Measurements from ENCODE around the gene ABCC9.

ABCC9 gene

GRCh38 chr12:21940549-21941505, at the start of gene ABCC9:
TSS of gene ABCC9 (minus strand) at chr12:21941426. CDS start at chr12:21936674, 4,752 bp downstream.
- DNase-seq (ENCODE audit: low read depth in 2 of 2): no peak

GRCh38 chr12:21989819-21990412, 48.7 kb upstream of the ABCC9 start:
- DNase-seq (ENCODE audit: low read depth in 2 of 2): no peak

DNA sequence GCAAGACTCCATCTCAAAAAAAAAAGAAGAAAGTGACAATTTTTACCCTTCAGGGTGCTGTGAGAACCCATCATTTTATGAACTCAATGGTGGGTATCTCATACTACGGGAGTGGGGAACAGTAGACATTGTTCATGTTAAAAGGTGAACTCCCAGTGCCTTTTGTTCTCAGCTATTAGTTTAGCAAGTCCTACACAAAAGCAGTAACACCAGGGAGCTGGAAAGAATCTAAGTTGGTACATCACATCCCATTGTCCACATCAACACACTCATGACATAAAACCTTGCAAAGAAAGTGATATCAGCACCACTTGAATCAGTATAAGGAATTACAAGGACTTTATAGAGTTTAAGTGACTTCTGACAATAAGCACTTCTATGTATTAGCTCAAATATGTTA, 47.4 kb upstream of the ABCC9 start:
- DNase-seq (ENCODE audit: low read depth in 2 of 2): no peak

DNA sequence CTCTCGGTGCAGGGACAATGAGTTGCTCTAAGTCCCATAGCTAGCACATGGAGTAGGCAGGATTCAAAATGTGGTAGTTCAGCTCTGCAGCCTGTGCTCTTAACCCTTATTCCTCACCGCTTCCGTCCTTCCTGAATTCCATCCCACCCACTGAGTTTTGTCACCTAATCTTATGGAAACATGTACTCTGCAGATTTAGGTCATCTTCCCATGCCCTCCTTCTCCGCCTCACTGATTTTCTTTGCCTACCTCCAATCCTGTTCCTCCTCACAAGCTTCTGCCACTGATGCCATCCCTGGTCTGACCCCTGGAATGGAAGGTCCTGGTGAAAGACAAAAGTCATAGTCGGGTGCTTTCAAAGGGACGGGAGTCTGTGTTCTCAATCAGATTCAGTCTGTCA, 46.5 kb upstream of the ABCC9 start:
- no peak for DNase-seq (ENCODE audit: low read depth in 2 of 2)

DNA sequence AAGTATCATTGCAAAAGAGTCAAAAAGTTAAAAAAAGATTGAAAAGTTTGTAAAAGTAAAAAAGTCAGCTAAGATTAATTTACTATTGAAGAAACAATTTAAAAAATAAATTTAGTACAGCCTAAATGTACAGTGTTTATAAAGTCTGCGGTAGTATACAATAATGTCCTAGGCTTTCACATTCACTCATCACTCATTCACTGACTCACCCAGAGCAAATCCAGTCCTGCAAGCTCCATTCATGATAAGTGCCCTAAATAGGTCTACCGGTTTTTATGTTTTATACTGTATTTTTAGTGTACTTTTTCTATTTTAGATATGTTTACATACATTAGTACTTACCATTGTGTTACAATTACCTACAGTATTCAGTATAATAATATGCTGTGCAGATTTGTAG, 43.9 kb upstream of the ABCC9 start:
- DNase-seq (ENCODE audit: low read depth in 2 of 2): no peak

GRCh38 chr12:21984375-21984774, 43.1 kb upstream of the ABCC9 start:
- no peak for DNase-seq (ENCODE audit: low read depth in 2 of 2)

GRCh38 chr12:21983095-21983494, 41.9 kb upstream of the ABCC9 start:
- no peak for DNase-seq (ENCODE audit: low read depth in 2 of 2)

DNA sequence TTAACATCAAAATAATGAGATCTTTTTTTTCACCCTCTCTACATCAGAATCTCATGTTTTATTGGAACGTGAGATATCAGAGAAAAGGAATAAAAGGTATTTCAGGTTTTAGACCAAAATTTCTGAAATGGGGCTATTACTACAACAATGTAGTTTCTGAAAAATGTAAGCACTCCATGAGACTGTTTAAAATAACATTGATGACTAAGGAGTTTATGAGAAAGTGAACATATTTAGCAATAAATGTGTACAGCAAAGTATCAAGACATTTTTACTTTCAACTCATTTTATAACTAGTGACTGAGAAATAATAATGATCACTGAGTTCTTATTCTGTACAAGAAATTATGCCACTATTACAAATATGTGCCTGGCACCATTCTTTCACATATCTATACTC, 39.3 kb upstream of the ABCC9 start:
- DNase-seq (ENCODE audit: low read depth in 2 of 2): no peak

DNA sequence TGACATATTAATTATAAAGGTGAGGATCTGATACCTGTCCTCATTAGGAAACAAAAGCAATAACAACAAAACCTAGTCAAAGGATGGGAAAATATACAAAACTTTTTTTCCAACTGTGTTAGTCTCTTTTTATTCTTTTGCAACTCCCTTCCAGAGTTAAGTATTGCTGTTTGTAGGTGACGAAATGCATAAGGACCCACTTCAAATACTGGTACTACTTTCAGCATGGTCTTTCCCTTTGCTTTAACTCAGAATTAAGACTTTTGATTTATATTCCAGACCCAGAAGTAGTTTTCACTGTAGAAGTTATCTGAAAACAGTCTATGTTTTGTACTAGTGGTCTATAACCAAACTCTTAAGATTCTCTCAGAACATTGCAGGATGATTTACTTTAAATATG, 34.1 kb upstream of the ABCC9 start:
- no peak for DNase-seq (ENCODE audit: low read depth in 2 of 2)

GRCh38 chr12:21973221-21973620, 32.0 kb upstream of the ABCC9 start:
- no peak for DNase-seq (ENCODE audit: low read depth in 2 of 2)

- DNase-seq (ENCODE audit: low read depth in 2 of 2): no peak
These were observed 30.8 kb upstream of the ABCC9 start for GRCh38 chr12:21972055-21972454.

- DNase-seq (ENCODE audit: low read depth in 2 of 2): no peak
These were observed 30.1 kb upstream of the ABCC9 start for GRCh38 chr12:21971344-21971743.

DNA sequence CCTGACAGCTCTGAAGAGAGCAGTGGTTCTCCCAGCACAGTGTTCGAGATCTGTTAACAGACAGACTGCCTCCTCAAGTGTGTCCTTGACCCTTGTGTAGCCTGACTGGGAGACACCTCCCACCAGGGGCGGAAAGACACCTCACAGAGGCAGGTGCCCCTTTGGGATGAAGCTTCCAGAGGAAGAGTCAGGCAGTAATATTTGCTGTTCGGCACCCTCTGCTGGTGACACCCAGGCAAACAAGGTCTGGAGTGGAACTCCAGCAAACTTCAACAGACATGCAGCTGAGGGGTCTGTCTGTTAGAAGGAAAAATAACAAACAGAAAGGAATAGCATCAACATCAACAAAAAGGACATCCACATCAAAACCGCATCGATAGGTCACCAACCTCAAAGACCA, 21.6 kb upstream of the ABCC9 start:
- DNase-seq (ENCODE audit: low read depth in 2 of 2): no peak

GRCh38 chr12:21962236-21962635, 21.0 kb upstream of the ABCC9 start:
- DNase-seq (ENCODE audit: low read depth in 2 of 2): no peak

DNA sequence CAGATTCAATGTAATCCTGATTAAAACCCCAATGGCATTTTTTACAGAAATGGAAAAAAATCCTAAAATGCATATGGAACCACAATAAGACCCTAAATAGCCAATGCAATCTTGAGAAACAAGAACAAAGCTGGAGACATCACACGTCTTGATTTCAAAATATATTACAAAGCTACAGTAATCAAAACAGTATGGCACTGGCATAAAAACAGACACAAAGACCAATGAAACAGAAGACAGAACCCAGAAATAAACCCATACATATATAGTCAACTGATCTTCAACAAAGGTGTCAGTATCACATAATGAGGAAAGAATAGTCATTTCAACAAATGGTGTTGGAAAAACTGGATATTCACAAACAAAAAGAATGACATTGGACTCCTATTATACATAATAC, 9.4 kb upstream of the ABCC9 start:
- no peak for DNase-seq (ENCODE audit: low read depth in 2 of 2)

DNA sequence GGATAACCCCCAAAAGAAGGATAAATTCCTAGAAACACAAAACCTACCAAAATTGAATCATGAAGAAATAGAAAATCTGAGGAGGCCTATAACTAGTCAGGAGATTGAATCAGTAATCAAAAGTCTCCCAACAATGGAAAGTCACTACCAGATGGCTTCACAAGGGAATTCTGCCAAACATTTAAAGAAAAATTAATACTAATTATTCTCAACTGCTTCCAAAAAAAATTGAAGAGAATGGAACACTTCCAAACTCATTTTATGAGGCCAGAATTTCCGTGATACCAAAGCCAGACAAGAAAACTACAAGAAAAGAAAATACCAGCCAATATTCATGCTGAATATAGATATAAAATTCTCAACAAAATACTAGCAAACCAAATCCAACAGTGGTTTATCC, 7.8 kb upstream of the ABCC9 start:
- no peak for DNase-seq (ENCODE audit: low read depth in 2 of 2)

- DNase-seq (ENCODE audit: low read depth in 2 of 2): no peak
These were observed 5.8 kb upstream of the ABCC9 start for GRCh38 chr12:21946983-21947382.

DNA sequence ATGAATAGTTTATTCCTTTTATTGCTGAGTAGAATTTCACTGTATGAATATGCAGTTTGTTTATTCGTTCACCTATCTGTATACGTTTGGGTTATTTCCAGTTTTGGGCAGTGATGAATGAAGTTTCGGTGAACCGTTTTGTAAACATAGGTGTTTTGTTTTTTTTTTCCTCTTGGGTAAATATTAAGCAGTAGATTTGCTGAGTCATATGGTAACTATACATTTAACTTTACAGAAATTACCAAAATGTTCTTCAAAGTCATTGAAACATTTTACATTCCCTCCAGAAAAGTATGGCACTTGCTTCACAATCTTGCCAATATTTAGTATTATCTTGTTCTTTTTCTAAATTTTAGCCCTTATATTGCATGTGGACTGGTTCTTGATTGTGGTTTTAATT, 3.8 kb upstream of the ABCC9 start:
- no peak for DNase-seq (ENCODE audit: low read depth in 2 of 2)

DNA sequence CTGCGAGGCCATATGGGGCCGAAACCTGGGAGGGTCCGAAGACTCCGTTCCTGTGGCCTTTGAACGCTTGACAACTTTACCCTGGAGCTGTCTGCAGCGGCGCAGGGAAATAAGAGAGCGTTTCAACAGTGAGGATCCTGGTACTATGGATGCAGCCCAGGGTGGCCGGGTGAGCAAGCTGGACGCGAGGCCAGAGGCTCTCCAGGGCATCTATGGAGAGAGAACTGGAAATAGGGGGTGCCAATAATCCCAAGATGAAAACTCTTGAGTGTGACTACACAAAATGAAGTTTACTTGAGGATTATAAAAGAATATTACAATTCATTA, 1.1 kb upstream of the ABCC9 start:
- DNase-seq (ENCODE audit: low read depth in 2 of 2): no peak

GRCh38 chr12:21941506-21942376, 515 bp upstream of the ABCC9 start:
- DNase-seq (ENCODE audit: low read depth in 2 of 2): no peak

GRCh38 chr12:21939435-21939834, 1.8 kb downstream of the ABCC9 start:
- no peak for DNase-seq (ENCODE audit: low read depth in 2 of 2)

DNA sequence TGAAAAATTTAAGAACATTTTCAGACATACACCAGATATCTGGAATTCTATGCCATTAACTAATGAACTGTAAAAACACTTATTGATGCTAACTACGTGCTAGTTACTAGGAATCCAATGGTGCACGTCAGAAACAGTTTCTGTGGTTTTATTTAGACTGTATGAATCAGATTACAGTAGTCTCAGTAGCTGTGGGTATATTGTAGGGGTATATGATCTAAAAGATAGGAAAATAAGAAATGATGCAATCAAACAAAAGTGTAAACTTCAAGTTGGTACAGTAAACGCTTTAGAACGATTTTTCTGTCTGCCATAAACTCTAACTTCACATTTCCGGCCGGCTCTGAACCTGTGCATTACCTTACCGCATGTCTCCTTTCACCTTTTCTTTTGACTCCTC, 2.3 kb downstream of the ABCC9 start:
- no peak for DNase-seq (ENCODE audit: low read depth in 2 of 2)

DNA sequence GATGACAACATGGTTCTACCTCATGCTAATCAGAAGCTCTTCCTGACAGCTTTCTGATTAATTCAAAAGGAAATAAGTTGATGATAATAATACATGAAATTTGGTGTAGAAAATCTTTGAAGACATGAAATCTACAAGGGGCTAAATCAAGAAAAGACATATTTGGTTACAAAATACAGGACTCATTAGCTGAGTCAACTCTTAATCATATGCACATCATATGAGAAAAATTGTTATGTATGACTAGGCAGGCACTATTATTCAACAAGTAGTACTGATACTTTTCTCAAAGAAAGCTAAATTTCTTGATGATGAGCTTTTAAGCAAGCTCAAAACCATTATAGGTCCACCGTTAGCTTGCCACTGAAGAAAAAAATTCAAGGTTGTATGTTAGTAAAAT, 7.1 kb downstream of the ABCC9 start:
- DNase-seq (ENCODE audit: low read depth in 2 of 2): no peak
